PFSK-1 (cell line): ENCODE measurements around the gene ADCY7.

ENCODE experiments used
- FOXP2 ChIP-seq: optimal IDR thresholded peaks from 2 replicates; pipeline ENCODE3; 2011; ENCODE audit warnings: borderline replicate concordance, control low read depth, inconsistent platforms; ENCODE audit not compliant: insufficient read depth; ENCODE audit errors: extremely low read length, extremely low read depth
- POLR2AphosphoS5 ChIP-seq: IDR thresholded peaks from 2 replicates; pipeline ENCODE4 v1.6.1; 2012; ENCODE audit warnings: low read depth, mild to moderate bottlenecking, control low read depth, low read length, moderate library complexity
- REST ChIP-seq, 2 experiments: IDR thresholded peaks; 2 replicates each; pipeline versions ENCODE4 v1.6.1 to v1.8.0; 2011 to 2012; ENCODE audit warnings: low read depth in 2 of 2, low read length in 2 of 2, control low read depth in 1 of 2, inconsistent platforms in 1 of 2, mild to moderate bottlenecking in 1 of 2, moderate library complexity in 1 of 2; ENCODE audit not compliant: insufficient read depth in 1 of 2
- SIN3A ChIP-seq: IDR thresholded peaks from 2 replicates; pipeline ENCODE4 v1.6.1; 2012; ENCODE audit warnings: mild to moderate bottlenecking, low read length, moderate library complexity, borderline replicate concordance; ENCODE audit not compliant: insufficient read depth
- TAF1 ChIP-seq: IDR thresholded peaks from 2 replicates; pipeline ENCODE4 v1.6.1; 2012; ENCODE audit warnings: low read length, control low read depth, borderline replicate concordance; ENCODE audit not compliant: insufficient read depth

Gene ADCY7

DNA sequence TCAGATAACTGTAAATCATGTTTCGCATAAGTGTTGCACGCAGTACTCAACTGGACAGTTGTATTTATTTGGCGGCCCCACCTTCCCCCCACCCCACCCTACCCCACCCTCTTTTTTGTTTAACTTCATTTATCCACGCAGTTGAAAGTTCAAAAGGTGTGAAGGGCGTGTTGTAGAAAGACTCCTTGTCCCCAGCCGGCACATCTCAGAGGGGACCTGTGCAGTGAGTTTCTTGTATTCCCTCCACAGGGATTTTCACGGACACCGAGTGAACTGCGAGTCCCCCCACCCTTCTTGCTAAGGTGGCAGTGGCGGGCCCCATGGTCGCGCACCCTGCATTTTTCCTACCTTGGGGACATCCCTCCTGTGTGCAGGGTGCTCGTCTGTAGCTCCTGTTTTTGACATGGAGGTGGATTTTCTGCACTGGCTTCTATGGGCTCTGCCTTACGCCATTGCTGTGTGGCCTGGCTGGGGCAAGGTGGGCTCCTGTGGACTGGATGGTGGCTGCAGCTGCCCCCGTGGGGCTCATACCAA, 36.2 kb downstream of the ADCY7 start:
- TF ChIP-seq FOXP2: no peak
- TF ChIP-seq POLR2AphosphoS5: no peak
- no peak for TF ChIP-seq REST (IDR thresholded peaks at IDR 0.05; ENCODE audit: insufficient read depth in 1 of 2, low read depth in 2 of 2, low read length in 2 of 2)
- no peak for TF ChIP-seq TAF1
- TF ChIP-seq SIN3A: no peak

DNA sequence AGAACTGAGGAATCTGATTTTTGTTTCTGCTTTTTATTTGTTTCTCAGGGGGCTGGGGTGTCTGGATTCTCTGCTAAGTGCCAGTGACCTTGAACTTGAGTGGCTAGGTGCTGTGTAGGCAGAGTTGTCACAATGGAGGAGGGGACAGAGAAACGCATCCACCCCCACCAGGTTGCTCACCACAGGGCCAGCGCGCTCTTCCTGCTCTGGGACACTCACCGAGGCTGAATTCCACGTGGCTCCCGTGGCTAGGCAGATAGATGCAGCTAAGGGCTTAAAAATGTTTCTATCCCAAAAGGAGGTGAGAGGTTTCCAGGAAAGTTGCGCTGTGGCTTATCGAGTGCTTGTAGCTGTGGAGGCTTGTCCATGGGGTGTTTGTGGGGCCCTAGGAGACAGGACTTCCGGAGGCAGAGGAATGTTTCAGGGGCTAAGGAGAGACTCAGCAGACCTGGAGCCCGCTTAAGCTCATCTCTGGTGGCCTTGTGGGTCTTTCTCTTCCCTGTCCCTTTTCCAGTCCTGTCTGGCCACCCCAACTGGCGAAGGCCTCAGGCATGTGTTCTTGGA, 36.8 kb downstream of the ADCY7 start:
- no peak for TF ChIP-seq SIN3A
- no peak for TF ChIP-seq TAF1

GRCh38 chr16:50303605-50304466, 37.5 kb downstream of the ADCY7 start:
- no peak for TF ChIP-seq REST (IDR thresholded peaks at IDR 0.05; ENCODE audit: insufficient read depth in 1 of 2, low read depth in 2 of 2, low read length in 2 of 2)
- no peak for TF ChIP-seq FOXP2
- TF ChIP-seq TAF1: no peak
- no peak for TF ChIP-seq SIN3A
- TF ChIP-seq POLR2AphosphoS5: no peak

DNA sequence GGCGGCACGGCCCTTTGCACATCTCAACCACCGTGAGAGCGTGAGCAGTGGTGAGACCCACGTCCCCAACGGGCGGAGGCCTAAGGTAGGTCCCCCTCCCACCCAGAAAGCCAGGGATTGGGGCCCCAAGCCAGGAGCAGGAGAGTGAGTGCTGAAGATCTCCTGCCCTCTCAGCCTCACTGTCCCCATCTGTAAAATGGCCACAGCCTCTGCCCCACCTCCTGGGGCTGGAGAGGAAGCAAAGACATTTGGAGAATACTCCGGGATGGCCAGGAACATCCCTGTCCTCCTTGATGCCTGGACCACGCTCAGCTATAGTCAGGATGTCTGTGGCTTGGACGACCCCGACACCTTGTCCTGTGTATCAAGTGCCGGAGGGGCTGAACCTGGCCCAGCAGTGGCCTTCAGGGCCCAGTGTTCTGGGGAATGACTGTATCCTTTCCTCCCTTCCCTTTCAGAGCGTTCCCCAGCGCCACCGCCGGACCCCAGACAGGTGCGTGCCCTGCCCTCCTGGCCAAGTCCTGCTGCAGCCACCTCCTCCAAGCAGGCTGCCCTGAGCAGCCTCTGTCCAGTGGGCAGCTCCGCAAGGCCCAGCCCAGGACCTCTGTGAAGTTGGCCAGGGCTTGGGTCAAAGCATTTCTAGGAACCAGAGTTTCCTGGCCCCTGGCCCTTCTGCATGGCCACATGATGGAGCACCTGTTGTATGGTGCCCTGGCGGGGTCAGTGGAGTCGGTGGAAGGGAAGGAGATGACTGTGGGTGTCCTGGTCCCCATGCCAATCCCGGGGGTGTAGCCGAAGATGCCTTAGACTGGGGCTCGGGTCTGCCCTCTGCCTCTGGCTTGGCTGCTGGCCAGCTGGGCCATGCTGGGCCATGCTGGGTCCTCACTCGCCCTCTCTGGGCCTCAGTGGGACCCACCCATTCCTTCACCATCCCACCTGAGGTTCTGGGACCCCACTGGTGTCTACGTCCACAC, 38.4 kb downstream of the ADCY7 start:
- TF ChIP-seq SIN3A: no peak
- no peak for TF ChIP-seq REST (IDR thresholded peaks at IDR 0.05; ENCODE audit: insufficient read depth in 1 of 2, low read depth in 2 of 2, low read length in 2 of 2)
- no peak for TF ChIP-seq POLR2AphosphoS5
- TF ChIP-seq TAF1: no peak
- no peak for TF ChIP-seq FOXP2

DNA sequence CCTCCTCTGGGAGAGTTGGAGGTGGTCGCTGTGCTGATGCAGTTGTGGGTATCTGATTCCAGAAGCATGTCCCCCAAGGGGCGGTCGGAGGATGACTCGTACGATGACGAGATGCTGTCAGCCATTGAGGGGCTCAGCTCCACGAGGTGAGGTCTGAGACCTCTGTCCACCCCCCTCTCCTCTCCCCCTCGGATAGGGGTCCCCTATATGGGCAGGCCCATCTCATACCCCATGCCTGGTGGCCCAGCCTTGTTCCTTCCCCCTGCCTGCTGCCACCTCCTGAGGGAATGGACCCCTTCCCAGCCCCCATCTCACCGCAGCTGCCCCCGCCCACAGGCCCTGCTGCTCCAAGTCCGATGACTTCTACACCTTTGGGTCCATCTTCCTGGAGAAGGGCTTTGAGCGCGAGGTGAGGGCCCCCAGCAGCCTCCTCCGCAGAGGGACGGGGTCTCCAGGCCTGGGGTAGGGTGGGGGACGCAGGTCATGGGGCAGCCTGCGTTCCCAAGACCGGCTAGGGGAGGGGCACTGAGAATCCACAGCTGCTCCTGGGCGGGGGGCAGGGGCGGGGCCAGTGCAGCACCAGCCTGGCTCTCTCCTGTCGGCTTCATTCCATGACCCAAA, 39.2 kb downstream of the ADCY7 start:
- TF ChIP-seq FOXP2: no peak
- no peak for TF ChIP-seq SIN3A
- no peak for TF ChIP-seq TAF1
- no peak for TF ChIP-seq REST (IDR thresholded peaks at IDR 0.05; ENCODE audit: insufficient read depth in 1 of 2, low read depth in 2 of 2, low read length in 2 of 2)
- TF ChIP-seq POLR2AphosphoS5: no peak
